GM23338 (cell line): ENCODE measurements around the gene LCNL1. TPM values are rescaled to one million over a fixed set of nuclear protein-coding genes. Genes with fewer than 3 reads are reported as not detected.

ENCODE experiments used
- ATAC-seq: fragments of 200-7000 bp; cut with Tn5 transposase; 3 replicates; pipeline ENCODE4 v1.9.1; 2020
- DNase-seq: peaks from one replicate; pipeline ENCODE4 v3.0.0-alpha.2; 2015; ENCODE audit warnings: low spot score
- H2AFZ ChIP-seq: fragments of 200-600 bp; sonication (generic); 2 replicates; pipeline ENCODE4 v1.8.0; 2016; ENCODE audit warnings: antibody characterized with exemption, mild to moderate bottlenecking, moderate library complexity
- H3F3A ChIP-seq: fragments of 200-600 bp; sonication (generic); replicated peaks from 2 replicates; pipeline ENCODE4 v1.8.0; 2017; ENCODE audit warnings: antibody characterized with exemption, mixed run types, low read depth
- H3K27ac ChIP-seq: fragments of 200-600 bp; sonication (generic); 2 replicates; pipeline ENCODE4 v1.6.1; 2016; ENCODE audit warnings: low read depth
- H3K27me3 ChIP-seq: fragments of 200-600 bp; sonication (generic); 2 replicates; pipeline ENCODE4 v1.8.0; 2016; ENCODE audit warnings: mild to moderate bottlenecking, mixed run types, moderate library complexity; ENCODE audit not compliant: insufficient read depth
- H3K36me3 ChIP-seq: fragments of 200-600 bp; sonication (generic); 2 replicates; pipeline ENCODE4 v1.8.0; 2016; ENCODE audit warnings: mild to moderate bottlenecking; ENCODE audit not compliant: insufficient read depth
- H3K4me1 ChIP-seq: fragments of 200-600 bp; sonication (generic); 2 replicates; pipeline ENCODE4 v1.8.0; 2016; ENCODE audit warnings: mild to moderate bottlenecking, moderate library complexity; ENCODE audit not compliant: insufficient read depth
- H3K4me2 ChIP-seq: fragments of 200-600 bp; sonication (generic); 2 replicates; pipeline ENCODE4 v1.7.1; 2017; ENCODE audit warnings: mixed run types
- H3K4me3 ChIP-seq: fragments of 200-600 bp; sonication (generic); 2 replicates; pipeline ENCODE4 v1.6.1; 2016; ENCODE audit warnings: mixed run types
- H3K79me2 ChIP-seq: fragments of 200-600 bp; sonication (generic); replicated peaks from 2 replicates; pipeline ENCODE4 v1.8.0; 2017; ENCODE audit warnings: mild to moderate bottlenecking; ENCODE audit not compliant: insufficient read depth
- H3K9me2 ChIP-seq: fragments of 200-600 bp; sonication (generic); 2 replicates; pipeline ENCODE4 v1.8.0; 2017; ENCODE audit not compliant: insufficient read depth
- H4K20me1 ChIP-seq: fragments of 200-600 bp; sonication (generic); replicated peaks from 2 replicates; pipeline ENCODE4 v1.8.0; 2017; ENCODE audit warnings: mild to moderate bottlenecking; ENCODE audit not compliant: insufficient read depth
- H3K27ac Mint-ChIP-seq: 2 replicates; pipeline ENCODE4 v1.8.0; 2020; ENCODE audit warnings: inconsistent platforms, mild to moderate bottlenecking, moderate library complexity, mixed read lengths
- H3K27me3 Mint-ChIP-seq: 3 replicates; pipeline ENCODE4 v1.8.0; 2022; ENCODE audit warnings: low read depth, mild to moderate bottlenecking, moderate library complexity, mixed read lengths, inconsistent platforms; ENCODE audit not compliant: insufficient read depth, poor library complexity
- H3K36me3 Mint-ChIP-seq: 3 replicates; pipeline ENCODE4 v1.8.0; 2021; ENCODE audit warnings: low read depth, mild to moderate bottlenecking, inconsistent platforms, moderate library complexity, mixed read lengths
- H3K4me1 Mint-ChIP-seq: 3 replicates; pipeline ENCODE4 v1.8.0; 2020; ENCODE audit warnings: mild to moderate bottlenecking, inconsistent platforms, mixed read lengths
- H3K4me3 Mint-ChIP-seq: 3 replicates; pipeline ENCODE4 v1.8.0; 2021; ENCODE audit warnings: moderate library complexity, mild to moderate bottlenecking, inconsistent platforms, mixed read lengths
- H3K9me3 Mint-ChIP-seq: 3 replicates; pipeline ENCODE4 v1.8.0; 2020; ENCODE audit warnings: moderate library complexity, mild to moderate bottlenecking, inconsistent platforms, mixed read lengths
- CREB1 ChIP-seq: fragments of 250-450 bp; sonication (Bioruptor Pico); IDR thresholded peaks from 2 replicates; pipeline ENCODE4 v1.5.0; 2020; ENCODE audit warnings: low read depth, mild to moderate bottlenecking, moderate library complexity
- CTCF ChIP-seq, 2 experiments: fragments of 200-600 bp in 1 of 2; sonication (generic) in 1 of 2; conservative IDR thresholded peaks; 2 replicates each; pipeline versions ENCODE4 v1.5.1 to v1.6.1; 2016 to 2017; ENCODE audit warnings: antibody characterized with exemption in 2 of 2, low read depth in 2 of 2, mild to moderate bottlenecking in 2 of 2, moderate library complexity in 1 of 2
- ETS1 ChIP-seq: IDR thresholded peaks from 2 replicates; pipeline ENCODE4 v1.6.1; 2016; ENCODE audit warnings: antibody characterized with exemption
- EZH2 ChIP-seq: fragments of 200-600 bp; sonication (generic); IDR thresholded peaks from one replicate; pipeline ENCODE4 v1.8.0; 2017; ENCODE audit warnings: antibody characterized with exemption, mild to moderate bottlenecking, low read depth; ENCODE audit not compliant: unreplicated experiment
- EZH2phosphoT487 ChIP-seq: fragments of 200-600 bp; sonication (generic); IDR thresholded peaks from one replicate; pipeline ENCODE4 v1.8.1; 2018; ENCODE audit warnings: antibody characterized with exemption; ENCODE audit not compliant: unreplicated experiment
- JUNB ChIP-seq: IDR thresholded peaks from one replicate; pipeline ENCODE4 v1.6.1; 2016; ENCODE audit warnings: antibody characterized with exemption; ENCODE audit not compliant: unreplicated experiment
- NANOG ChIP-seq: IDR thresholded peaks from 2 replicates; pipeline ENCODE4 v1.6.1; 2016; ENCODE audit warnings: antibody characterized with exemption, borderline replicate concordance
- POLR2AphosphoS5 ChIP-seq: IDR thresholded peaks from 2 replicates; pipeline ENCODE4 v1.6.1; 2016; ENCODE audit warnings: antibody characterized with exemption, low read depth
- REST ChIP-seq: IDR thresholded peaks from one replicate; pipeline ENCODE4 v1.6.1; 2018; ENCODE audit warnings: antibody characterized with exemption; ENCODE audit not compliant: unreplicated experiment
- STAT1 ChIP-seq: IDR thresholded peaks from one replicate; pipeline ENCODE4 v1.6.1; 2016; ENCODE audit warnings: antibody characterized with exemption; ENCODE audit not compliant: unreplicated experiment
- ZNF114 ChIP-seq: fragments of 250-450 bp; sonication (Bioruptor Pico); IDR thresholded peaks from 2 replicates; pipeline ENCODE4 v1.5.0; 2020; ENCODE audit warnings: mild to moderate bottlenecking, moderate library complexity
- ZNF331 ChIP-seq: fragments of 250-450 bp; sonication (Bioruptor Pico); IDR thresholded peaks from 2 replicates; pipeline ENCODE4 v1.5.0; 2020; ENCODE audit warnings: low read depth, mild to moderate bottlenecking, moderate library complexity
- ZNF462 ChIP-seq: fragments of 250-450 bp; sonication (Bioruptor Pico); IDR thresholded peaks from 2 replicates; pipeline ENCODE4 v1.5.0; 2020; ENCODE audit warnings: mild to moderate bottlenecking, moderate library complexity
- polyA plus RNA-seq: library from polyadenylated mRNA; unstranded; fragments of >200 nt; fragmentation: Nextera tagmentation; extraction: Ambion mirVana; gene quantifications from 2 replicates; pipeline ENCODE4 v1.2.1, GENCODE V29; 2016
- total RNA-seq: library from RNA; depleted of rRNA; stranded (reverse); fragments of >200 nt; shearing (Covaris generic); gene quantifications from 2 replicates; pipeline ENCODE4 v1.2.3, GENCODE V29; 2014

LCNL1 gene
- total and polyA plus RNA-seq, 2 experiments from 2014 or later, result 0.11 TPM; not detected in 1

GRCh38 chr9:137012694-137013570 lies 30.1 kb downstream of the LCNL1 start:
- Mint-ChIP-seq H3K4me1 (no peaks in the 10 kb centered on the region), H3K4me3 (no peak overlapping the region), H3K27ac (no peak overlapping the region), H3K9me3 (no peaks in the 10 kb centered on the region), H3K27me3 (no peaks in the 10 kb centered on the region), H3K36me3 (peaks cover 2% of the 10 kb centered on the region; the same call in 1 of the 3 replicates)
- Histone ChIP-seq H3K79me2 (no peaks in the 10 kb centered on the region), H3K4me2 (no peak overlapping the region), H3K36me3 (no peaks in the 10 kb centered on the region), H3K27me3 (no peaks in the 10 kb centered on the region), H4K20me1 (no peaks in the 10 kb centered on the region), H2AFZ (no peak overlapping the region), H3K4me1 (no peaks in the 10 kb centered on the region), H3K9me2 (no peaks in the 10 kb centered on the region), H3F3A (no peaks in the 10 kb centered on the region), H3K27ac (no peak overlapping the region), H3K4me3 (no peak overlapping the region)
- peak; percentile 69 for DNase-seq
- peak; percentile 81 for ATAC-seq
- TF ChIP-seq POLR2AphosphoS5 (no peak), CTCF (conservative IDR thresholded peaks at IDR 0.05; ENCODE audit: low read depth in 2 of 2) (no peak), JUNB (no peak), ETS1 (no peak), ZNF331 (CRISPR knock-in tag) (no peak), EZH2 (no peak), ZNF462 (CRISPR knock-in tag) (no peak), NANOG (no peak), REST (no peak), STAT1 (no peak), CREB1 (no peak), ZNF114 (CRISPR knock-in tag) (no peak), EZH2phosphoT487 (no peak)
